GM21825 (cell line): Measurements from ENCODE around the gene TTC4.

ENCODE experiments used
- ATAC-seq: cut with Tn5 transposase; IDR thresholded peaks from one replicate; pipeline ENCODE4 v1.9.1; 2021; ENCODE audit warnings: mild to moderate bottlenecking, moderate library complexity; ENCODE audit not compliant: unreplicated experiment

TTC4 gene, protein sequence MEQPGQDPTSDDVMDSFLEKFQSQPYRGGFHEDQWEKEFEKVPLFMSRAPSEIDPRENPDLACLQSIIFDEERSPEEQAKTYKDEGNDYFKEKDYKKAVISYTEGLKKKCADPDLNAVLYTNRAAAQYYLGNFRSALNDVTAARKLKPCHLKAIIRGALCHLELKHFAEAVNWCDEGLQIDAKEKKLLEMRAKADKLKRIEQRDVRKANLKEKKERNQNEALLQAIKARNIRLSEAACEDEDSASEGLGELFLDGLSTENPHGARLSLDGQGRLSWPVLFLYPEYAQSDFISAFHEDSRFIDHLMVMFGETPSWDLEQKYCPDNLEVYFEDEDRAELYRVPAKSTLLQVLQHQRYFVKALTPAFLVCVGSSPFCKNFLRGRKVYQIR

DNA sequence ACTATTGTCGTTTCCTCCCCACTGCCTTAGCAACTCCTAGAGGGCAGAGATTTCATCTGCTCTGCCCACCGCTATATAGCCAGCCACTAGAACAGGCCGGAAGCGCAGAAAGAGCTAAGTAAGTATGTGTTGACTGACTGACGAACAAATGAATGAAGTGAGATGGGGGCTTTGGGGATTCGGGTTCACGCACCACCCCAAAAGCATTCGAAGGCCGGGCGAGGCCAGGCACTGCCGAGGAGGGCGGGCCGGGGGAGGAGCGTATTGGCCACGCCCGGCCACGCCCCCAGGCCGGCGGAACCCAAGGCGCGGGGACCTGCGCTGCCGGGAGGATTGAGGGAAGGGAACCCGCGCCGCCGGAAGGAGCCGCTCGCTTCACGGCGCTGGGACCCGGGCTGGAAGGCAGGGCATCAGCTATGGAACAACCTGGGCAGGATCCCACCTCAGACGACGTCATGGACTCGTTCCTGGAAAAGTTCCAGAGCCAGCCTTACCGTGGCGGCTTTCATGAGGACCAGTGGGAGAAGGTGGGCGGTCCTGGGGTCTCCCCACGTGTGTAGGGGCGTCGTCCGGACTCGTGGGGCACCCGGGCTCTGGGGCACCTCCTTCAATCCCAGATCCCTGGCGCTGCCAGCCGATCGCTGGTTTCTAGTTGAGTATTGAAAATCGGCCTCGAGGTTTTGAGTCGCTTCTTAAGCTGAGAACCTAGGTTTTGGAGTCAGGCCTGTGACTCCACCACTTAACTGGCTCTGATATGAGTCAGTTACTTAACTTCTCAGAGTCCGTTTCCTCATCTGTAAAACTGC lies at the start of gene TTC4:
Gene TTC4, plus strand, starts transcription at position 369 of the 806 bp plus-strand sequence. Its CDS starts 48 bp downstream, at position 417.
- ATAC-seq: peak; percentile 96

DNA sequence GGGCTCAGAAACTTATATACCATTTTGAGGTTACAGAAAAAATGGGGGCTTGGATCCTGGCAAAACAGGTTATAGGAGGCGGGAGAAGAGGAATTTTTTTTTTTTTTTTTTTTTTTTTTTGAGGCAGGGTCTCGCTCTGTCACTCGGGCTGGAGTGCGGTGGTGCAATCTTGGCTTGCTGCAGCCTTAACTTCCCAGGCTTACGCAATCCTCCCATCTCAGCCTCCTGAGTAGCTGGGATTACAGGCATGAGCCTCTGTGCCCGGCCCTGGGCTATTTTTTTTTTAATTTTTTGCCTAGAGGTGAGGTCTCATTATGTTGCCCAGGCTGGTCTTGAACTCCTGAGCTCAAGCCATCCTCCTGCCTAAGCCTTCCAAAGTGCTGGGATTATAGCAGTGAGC lies 49.3 kb upstream of the TTC4 start:
- no peak for ATAC-seq

DNA sequence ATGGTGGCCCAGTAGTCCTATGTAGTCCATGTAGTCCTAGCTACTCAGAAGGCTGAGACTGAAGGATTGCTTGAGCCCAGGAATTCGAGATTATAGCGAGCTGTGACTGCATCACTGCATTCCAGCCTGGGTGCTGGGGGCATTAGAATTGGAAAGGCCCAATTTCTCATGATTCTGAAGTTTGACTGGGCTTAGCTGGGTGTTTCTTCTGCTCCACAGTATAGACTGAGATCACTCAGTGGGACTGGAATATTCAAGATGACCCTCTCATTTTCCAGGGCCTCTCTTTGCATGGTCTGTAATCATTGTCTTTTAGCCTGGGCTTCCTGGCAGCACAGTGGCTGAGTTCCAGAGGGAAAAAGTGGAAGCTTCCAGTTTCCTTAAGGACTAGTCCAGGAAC lies 47.9 kb upstream of the TTC4 start:
- ATAC-seq: no peak

DNA sequence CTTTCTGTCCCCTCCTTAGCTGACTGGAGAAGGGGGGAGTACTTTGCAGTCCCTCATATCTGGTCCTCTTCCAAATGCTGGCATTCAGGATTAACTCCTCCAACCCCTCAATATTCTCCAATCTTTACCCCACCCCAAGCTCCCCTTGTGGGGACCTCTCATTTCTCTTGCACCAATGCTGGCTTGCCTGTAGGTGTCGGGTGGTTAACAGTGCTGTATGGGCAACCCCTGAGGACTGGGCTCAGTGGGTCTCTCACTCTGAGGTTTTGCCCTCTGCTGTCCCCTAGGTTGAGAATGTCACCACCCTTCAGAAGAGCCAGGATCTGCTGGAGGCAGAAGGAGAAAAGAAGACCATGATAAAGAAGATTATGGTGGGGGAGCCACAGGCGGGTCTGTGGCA lies 47.1 kb upstream of the TTC4 start:
- ATAC-seq: no peak

DNA sequence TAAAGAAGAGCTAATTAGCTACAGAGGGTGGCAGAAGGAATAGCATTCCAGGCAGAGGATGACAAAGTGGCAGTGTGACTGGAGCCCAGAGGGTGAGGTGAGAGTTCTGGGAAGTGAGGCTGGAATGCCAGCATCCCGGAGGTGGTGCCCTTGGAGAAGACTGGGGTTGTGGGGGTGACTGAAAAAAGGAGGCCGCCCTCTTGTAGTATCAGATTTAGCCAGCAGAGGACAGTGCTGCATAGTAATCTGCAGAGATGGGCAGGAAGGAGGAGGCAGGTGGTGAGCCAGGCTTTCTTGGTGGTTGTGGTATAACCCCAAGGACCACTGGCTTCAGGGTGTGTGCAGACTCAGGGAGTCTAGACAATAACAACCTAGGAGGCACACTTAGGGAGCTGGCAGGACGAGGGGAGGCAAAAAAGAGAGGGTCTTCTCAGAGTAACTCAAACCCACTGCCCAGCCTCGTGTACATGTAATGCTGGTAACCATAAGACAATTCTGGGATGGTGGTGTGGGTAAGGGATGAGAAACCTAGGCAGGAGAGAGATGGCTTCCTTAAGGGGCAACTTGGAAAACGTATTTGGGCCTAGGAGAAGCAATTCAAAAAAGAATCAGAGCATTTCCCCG lies 43.6 kb upstream of the TTC4 start:
- ATAC-seq: peak; percentile 47

DNA sequence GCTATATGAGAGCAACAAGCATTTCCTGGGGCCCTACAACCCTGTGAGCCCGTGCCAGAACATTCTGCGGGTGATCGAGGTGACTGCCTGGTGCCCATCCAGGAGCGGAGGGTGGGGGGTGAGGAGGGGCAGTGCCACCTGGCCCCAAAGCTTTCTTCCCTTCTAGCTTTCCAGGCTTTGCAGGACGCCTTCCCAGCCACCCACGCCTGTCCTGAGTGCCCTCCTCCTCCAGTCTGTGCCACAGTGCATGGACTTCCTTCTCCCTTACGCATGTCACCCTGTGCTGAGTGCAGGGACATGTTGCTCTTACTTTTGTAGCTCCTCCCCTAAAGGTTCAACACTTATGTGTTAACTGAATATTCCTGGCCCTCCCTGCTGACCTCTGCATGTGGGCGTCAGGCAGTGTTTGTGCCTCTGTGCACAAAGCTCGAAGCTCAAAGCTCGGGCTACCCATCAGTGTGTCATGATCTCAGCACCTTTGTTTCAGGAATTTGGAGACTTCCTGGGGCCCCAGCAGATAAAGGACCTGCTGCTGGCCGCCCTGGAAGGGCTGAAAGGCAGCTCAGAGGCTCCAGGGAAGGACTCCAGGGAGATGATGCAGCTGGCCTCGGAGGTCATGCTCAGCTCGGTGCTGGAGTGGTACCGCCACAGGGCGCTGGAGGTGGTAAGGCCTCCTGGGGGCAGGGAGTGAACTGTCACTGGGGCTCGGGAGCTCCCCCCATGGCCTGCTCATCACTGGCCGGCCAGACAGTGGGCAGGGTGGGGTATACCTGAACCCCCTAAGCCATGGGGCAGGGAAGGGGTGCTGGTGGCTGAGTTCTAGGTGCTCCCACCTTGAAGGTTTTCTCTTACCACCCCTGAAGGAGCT lies 36.7 kb upstream of the TTC4 start:
- ATAC-seq: no peak

DNA sequence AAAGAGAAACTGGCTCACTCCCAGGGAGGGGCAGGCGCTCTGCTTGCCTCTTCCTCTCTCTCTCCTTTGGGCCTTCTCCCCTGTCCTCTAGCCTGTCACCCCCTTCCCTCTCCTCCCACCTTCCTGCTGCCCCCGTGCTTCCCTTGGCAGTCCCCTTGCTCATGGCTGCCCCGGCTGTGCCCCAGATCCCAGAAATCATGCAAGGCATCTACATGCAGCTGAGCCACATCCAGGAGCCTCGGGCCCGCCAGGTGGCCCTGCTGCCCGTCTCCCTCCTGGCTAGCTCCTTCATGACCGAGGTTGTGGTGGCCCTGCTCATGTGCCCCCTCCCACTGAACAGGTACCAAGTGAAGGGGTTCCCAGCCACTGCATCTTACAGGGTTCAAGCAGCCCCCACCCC lies 36.0 kb upstream of the TTC4 start:
- ATAC-seq: no peak

DNA sequence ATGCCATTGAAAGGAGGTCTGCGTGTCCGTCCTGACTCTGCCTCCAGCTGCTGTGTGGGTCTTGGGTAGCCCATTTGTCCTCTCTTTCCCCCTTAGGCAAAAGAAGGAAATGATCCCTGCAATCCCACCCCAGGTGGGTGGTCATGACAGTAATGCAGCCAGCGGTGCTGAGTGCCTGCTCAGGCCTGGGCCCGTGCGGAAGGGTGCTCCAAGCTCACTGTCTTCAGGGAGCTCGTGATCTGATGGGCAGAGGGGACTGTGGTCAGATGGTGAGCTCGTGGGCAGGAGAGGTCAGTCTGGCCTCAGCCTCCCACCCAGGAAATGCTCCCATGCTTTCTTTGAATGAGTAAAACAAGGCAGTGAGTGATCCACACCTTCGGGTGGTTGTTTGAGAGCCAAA lies 35.3 kb upstream of the TTC4 start:
- ATAC-seq: no peak

DNA sequence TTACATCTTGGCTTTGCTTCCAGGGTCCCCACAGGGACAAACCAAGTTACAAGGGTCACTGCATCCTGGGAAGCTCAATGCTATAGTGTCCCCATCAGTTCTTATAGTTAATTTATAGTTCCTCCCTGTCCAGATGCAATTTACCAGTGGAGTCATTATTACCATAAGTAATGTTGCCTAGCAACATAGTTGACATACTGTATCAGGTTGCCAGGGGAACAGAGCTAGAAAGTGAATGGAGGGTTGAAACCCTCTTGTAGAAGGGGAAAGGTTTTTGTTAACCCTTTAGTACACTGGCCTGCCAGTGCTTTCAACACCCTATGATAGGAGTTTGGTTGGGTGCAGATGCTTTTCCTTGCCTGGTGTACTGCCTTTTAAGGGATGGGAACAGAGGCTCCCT lies 34.3 kb upstream of the TTC4 start:
- ATAC-seq: no peak

DNA sequence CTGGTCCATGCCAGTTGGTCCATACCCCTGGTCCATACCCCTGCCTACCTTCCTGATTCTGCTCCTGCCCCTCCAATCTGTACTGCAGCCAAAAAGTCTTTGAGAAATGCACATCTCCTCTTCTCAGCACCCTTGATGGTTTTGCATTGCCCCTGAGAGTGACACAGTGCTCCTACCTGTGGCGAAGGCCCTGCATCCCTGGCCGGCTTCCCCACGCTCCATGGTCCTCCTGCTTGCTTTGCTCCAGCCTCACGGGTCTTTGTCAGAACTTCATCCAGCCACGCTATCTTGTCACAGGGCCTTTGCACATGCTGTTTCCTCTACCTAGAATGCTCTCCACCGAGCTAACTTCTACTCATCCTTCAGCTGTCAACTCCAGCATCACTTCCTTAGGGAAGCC lies 32.2 kb upstream of the TTC4 start:
- no peak for ATAC-seq

DNA sequence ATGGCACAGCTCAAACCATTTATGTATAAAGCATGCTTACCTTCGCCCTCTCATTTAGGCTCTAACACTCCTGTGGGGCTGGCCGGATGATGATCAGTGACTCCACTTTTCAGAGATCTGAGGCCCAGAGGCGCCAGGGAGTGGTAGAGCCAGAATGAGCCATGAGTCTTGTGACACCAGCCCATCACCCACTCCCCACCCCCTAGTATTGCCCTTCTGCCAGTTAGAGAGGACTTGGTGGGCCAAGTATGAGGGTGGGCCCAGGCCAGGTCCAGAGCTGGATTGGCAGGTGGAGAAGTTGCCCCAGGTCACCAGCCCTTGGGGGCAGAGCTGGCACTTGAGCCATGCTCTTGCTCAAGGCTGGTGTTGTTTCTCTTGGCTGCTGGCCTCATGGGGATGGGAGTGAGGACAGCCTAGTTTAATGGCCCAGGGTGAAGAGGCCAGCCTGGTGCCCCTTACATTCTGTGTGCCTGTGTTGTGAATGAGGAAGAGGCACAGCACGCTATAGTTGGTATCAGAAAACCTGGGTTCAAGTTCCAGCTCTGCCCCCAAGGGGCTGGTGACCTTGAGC lies 30.2 kb upstream of the TTC4 start:
- no peak for ATAC-seq

DNA sequence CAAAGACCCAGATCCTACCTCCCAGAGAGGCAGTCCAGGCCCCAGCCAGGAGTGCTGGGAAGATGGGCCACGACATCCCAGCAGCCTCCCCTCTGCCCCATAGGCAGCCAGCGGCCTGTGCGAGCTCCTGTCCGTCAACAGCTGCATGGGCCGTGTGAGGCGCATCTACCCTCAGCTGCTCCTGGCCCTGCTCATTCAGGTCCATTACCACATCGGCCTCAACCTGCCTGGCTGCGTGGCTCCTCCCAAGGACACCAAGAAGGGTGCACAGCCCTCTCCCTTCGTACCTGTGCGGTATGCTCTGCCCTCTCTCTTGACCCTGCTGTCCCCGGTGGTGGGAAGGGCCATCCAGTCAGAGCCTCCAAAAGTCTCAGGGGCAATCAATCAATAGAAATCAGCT lies 29.5 kb upstream of the TTC4 start:
- ATAC-seq: no peak

DNA sequence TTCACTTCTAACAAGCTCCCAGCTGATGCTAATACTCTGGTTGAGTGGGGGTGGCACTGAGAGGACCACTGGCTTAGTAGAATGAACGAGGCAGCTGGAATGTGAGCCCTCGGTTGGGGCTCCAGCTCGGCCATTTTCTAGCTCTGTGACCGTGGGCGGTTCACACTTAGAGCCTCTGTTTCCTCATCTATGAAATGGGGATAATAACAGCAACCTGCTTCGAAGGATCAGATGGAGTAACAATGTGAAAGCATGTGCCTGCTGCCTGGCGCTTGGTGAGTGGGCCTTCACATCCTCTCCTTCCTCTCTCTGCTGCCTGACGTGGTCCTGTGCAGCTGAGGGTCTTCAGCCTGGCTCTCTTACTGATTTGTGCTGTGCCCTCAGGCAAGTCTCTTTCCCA lies 20.9 kb upstream of the TTC4 start:
- no peak for ATAC-seq

DNA sequence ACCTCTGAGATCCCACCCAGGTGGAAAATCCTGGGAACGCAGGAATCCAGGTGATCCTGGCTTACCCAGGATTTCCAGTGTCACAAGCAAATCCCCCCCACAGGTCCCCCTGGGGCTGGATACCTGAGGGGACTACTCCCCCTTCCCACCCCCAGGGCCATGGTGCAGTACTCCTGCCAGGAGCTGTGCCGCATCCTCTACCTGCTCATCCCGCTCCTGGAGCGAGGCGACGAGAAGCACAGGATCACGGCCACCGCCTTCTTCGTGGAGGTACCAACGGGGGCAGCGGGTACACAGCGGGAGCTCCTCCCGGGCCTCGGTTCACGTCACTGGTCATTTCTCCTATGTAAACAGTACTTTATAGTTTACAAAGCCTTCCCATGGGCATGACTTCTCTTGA lies 20.4 kb upstream of the TTC4 start:
- ATAC-seq: no peak

DNA sequence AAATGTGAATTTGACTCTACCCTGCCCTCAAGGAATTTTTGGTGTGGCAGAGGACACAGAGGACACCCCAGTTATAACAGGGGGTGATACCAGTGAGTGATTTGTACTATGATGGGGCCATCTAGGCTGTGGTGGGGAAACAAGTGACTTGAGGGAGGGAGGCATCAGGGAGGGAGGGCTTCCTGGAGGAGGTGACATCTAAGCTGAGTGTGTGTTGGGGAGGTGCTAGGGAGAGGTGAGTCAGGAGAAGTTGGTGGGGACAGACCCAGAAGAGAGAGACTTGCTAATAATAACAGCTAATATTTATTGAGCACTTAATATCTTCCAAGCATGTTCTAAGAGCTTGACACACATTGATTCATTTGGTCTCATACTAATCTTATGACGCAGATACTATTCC lies 19.9 kb upstream of the TTC4 start:
- ATAC-seq: no peak

DNA sequence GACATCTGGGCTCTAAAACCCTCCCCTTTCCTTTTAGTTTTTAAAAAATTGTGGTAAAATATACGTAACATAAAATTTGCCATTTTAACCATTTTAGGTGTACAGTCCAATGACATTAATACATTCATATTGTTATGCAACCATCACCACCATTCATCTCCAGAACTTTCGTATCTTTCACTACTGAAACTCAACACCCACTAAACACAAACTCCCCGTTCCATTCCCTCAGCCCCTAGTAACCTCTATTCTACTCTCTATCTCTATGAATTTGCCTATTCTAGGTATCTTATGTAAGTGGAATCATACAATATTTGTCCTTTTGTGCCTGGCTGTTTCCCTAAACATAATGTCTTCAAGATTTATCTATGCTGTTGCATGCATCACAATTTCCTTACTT lies 19.4 kb upstream of the TTC4 start:
- no peak for ATAC-seq

DNA sequence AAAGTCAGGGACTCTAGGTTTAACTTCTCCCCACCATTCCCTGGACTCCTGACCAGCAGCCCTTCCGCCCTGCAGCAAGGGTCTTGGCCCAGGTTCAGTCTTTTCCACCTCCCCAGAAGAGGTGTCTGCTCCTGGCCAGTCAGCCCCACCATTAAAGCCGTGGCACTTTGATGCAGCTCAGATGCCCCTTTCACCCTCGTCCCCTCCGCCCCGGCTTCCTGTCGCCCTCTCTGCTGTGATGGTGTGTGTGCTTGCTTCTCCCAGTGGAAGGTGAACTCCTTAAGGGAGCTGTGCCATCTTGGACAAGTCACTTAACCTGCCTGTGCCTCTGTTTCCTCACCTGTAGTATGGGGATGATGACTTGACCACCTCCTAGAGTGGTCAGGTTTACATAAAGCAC lies 17.8 kb upstream of the TTC4 start:
- ATAC-seq: no peak

DNA sequence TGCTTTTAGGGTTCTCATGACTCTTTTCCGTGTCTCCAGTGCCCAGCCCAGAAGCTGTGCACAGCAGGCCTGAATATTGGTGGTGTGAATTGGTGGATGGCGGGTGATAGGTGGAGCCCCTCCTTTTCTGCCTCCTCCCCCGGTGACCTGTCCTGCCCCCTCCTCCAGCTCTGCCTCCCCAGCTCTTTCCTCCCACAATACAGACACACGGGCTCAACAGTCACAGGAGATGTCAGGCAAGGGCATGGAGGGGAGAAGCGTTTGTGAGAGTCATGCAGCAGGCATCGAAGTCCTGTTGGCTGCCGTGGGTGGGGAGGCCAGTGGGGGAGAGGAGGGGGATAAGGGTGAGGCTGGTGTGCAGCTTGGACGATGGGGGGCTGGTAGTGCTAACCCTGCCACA lies 17.3 kb upstream of the TTC4 start:
- ATAC-seq: no peak

DNA sequence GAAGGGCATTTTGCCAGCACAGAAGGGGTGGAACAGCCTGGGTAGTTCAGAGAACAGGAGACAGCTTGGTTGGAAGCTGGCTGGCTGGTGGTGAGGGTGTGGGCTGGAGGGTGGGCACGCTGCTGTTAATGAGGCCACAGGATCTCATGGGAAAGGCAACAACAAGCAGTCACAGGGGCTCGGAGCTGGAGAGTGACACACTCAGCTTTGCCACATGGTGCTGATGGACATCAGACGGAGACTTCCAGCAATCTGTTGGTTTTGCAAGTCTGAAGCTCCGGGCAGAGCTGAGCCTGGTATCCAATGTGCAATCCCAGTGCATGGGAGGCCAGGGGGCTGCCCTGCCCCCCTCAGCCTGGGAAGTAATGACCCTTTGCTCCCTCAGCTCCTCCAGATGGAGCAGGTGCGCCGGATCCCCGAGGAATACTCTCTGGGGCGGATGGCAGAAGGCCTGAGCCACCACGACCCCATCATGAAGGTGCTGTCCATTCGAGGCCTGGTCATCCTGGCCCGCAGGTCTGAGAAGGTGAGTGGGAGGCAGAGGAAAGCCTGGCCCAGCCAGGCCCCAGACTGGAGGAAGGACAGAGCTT lies 15.6 kb upstream of the TTC4 start:
- ATAC-seq: no peak

DNA sequence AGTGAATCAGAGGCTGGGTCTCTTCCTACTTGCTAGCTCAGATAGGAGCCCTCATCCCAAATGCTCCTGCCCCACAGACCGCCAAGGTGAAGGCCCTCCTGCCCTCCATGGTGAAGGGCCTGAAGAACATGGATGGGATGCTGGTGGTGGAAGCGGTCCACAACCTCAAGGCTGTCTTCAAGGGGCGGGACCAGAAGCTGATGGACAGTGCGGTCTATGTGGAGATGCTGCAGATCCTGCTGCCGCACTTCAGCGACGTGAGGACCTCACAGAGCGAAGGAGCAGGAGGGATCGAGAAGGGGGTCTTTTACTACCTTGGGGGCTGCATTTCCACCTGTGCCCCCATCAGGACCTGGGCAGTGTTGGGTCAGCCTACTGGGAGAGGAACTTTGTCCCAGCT lies 14.6 kb upstream of the TTC4 start:
- no peak for ATAC-seq
